ENCODE results near the gene SLX1A. TPM values are rescaled to one million over a fixed set of nuclear protein-coding genes. Genes with fewer than 3 reads are reported as not detected.
"Not testable (repeated sequence)": the region's sequence is repeated elsewhere in the genome, so short reads cannot be mapped to it uniquely, and the experiment has no call there.

Gene SLX1A
- total and polyA plus RNA-seq, 10 of the 15 experiments (the other 5 are each of a cell fraction or from before 2014, with no cell fraction given), result 2.5 to 123 (median 28.9) TPM

DNA sequence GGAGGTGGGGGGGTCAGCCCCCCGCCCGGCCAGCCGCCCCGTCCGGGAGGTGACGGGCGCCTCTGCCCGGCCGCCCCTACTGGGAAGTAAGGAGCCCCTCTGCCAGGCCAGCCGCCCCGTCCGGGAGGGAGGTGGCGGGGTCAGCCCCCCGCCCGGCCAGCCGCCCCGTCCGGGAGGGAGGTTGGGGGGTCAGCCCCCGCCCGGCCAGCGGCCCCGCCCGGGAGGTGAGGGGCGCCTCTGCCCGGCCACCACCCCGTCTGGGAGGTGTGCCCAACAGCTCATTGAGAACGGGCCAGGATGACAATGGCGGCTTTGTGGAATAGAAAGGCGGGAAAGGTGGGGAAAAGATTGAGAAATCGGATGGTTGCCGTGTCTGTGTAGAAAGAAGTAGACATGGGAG is 23.5 kb upstream of the SLX1A start:
- H3K36me3 ChIP-seq (ENCODE audit: control insufficient read depth in 2 of 2, insufficient read depth in 2 of 2, low read length in 1 of 2); H3K27me3 ChIP-seq (replicated peaks in 1 of 2; ENCODE audit: control insufficient read depth in 2 of 2, insufficient read depth in 2 of 2, low read length in 1 of 2); BruUV-seq (replicated peaks); CTCF ChIA-PET; intact Hi-C loops (cut with micrococcal nuclease; ENCODE audit: unreplicated experiment); H3K27ac ChIP-seq (ENCODE audit: control insufficient read depth, insufficient read depth); H3K9ac ChIP-seq (ENCODE audit: control insufficient read depth, insufficient read depth, low read length); ATAC-seq; in situ Hi-C loops (cut with MboI); H3K9me3 ChIP-seq (replicated peaks; ENCODE audit: control insufficient read depth, insufficient read depth, low read length); SMC1A ChIA-PET (ENCODE audit: uncharacterized antibody, unreplicated experiment); POLR2A ChIA-PET; H2AFZ ChIP-seq (ENCODE audit: control insufficient read depth, low read depth, low read length); FAIRE-seq; H3K79me2 ChIP-seq (ENCODE audit: control insufficient read depth, insufficient read depth, low read length); DNase-seq (ENCODE audit: low read depth, low spot score); H3K4me2 ChIP-seq (ENCODE audit: control insufficient read depth, insufficient read depth); H3K4me3 ChIP-seq; RAD21 ChIA-PET (ENCODE audit: unreplicated experiment); H4K20me1 ChIP-seq (ENCODE audit: control insufficient read depth, insufficient read depth): not testable (repeated sequence)
- WGBS (ENCODE audit: insufficient coverage, insufficient replicate concordance, low lambda C conversion rate, missing lambda C conversion rate), result 75% methylated on average over 12 of the region's 31 CpGs
- peaks cover 19% of the 10 kb centered on the region for H3K4me1 ChIP-seq (ENCODE audit: control insufficient read depth, insufficient read depth, low read length)

DNA sequence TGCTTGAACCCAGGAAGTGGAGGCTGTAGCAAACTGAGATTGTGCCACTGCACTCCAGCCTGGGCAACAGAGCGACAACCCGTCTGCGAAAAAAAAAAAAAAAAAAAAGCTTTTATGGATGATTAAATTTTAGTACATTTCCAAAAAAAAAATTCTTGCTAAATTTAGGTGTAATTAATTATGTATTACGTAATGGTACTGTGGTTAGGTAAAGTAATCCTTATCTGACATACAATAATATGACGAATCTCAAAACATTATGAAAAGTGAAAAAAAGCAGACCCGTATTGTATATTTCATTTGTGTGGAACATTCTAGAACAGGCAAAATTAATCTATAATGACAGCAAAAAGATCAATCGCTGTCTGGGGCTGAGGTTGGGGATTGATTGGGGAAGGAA is 20.6 kb upstream of the SLX1A start:
- BruUV-seq (replicated peaks), result no TSS peak
- H3K79me2 ChIP-seq (ENCODE audit: control insufficient read depth, insufficient read depth, low read length), result no peaks in the 10 kb centered on the region
- ChIA-PET SMC1A (ENCODE audit: uncharacterized antibody, unreplicated experiment) (no interaction called here), RAD21 (ENCODE audit: unreplicated experiment) (no interaction called here), POLR2A (interaction anchor here (0.6 kb wide), 1 partner anchor 520 kb away, joined by 4 read pairs; no protein-coding TSS in a partner anchor), CTCF (interaction anchor here (0.6 to 1.2 kb wide), 2 partner anchors 12 to 61 kb away, joined by 3 read pairs; no protein-coding TSS in a partner anchor)
- no peaks in the 10 kb centered on the region for H3K4me1 ChIP-seq (ENCODE audit: control insufficient read depth, insufficient read depth, low read length)
- no peak for FAIRE-seq
- H3K9me3 ChIP-seq (replicated peaks; ENCODE audit: control insufficient read depth, insufficient read depth, low read length), result no peaks in the 10 kb centered on the region
- H4K20me1 ChIP-seq (ENCODE audit: control insufficient read depth, insufficient read depth), result no peaks in the 10 kb centered on the region
- H3K9ac ChIP-seq (ENCODE audit: control insufficient read depth, insufficient read depth, low read length), result no peak overlapping the region
- no peaks in the 10 kb centered on the region for H3K36me3 ChIP-seq (ENCODE audit: control insufficient read depth in 2 of 2, insufficient read depth in 2 of 2, low read length in 1 of 2)
- no peak for DNase-seq (ENCODE audit: low read depth, low spot score)
- H3K4me3 ChIP-seq, result no peak overlapping the region
- ATAC-seq, result no peak
- H3K27ac ChIP-seq (ENCODE audit: control insufficient read depth, insufficient read depth), result no peak overlapping the region
- H3K4me2 ChIP-seq (ENCODE audit: control insufficient read depth, insufficient read depth), result no peak overlapping the region
- intact Hi-C loops (cut with micrococcal nuclease; ENCODE audit: unreplicated experiment), result no loop called here
- no peak overlapping the region for H2AFZ ChIP-seq (ENCODE audit: control insufficient read depth, low read depth, low read length)
- WGBS (ENCODE audit: insufficient coverage, insufficient replicate concordance, low lambda C conversion rate, missing lambda C conversion rate), result 68% methylated on average over 7 of the region's 7 CpGs
- in situ Hi-C loops (cut with MboI), result no loop called here
- H3K27me3 ChIP-seq (replicated peaks in 1 of 2; ENCODE audit: control insufficient read depth in 2 of 2, insufficient read depth in 2 of 2, low read length in 1 of 2), result no peaks in the 10 kb centered on the region
- TF ChIP-seq TCF12 (IDR thresholded peaks at IDR 0.05; ENCODE audit: low read depth, low read length), result no peak
- no peak for TF ChIP-seq BMI1 (IDR thresholded peaks at IDR 0.05; ENCODE audit: borderline replicate concordance)
- TF ChIP-seq, protein P1, sequence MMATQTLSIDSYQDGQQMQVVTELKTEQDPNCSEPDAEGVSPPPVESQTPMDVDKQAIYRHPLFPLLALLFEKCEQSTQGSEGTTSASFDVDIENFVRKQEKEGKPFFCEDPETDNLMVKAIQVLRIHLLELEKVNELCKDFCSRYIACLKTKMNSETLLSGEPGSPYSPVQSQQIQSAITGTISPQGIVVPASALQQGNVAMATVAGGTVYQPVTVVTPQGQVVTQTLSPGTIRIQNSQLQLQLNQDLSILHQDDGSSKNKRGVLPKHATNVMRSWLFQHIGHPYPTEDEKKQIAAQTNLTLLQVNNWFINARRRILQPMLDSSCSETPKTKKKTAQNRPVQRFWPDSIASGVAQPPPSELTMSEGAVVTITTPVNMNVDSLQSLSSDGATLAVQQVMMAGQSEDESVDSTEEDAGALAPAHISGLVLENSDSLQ (IDR thresholded peaks at IDR 0.05), result no peak
- TF ChIP-seq, protein P2, sequence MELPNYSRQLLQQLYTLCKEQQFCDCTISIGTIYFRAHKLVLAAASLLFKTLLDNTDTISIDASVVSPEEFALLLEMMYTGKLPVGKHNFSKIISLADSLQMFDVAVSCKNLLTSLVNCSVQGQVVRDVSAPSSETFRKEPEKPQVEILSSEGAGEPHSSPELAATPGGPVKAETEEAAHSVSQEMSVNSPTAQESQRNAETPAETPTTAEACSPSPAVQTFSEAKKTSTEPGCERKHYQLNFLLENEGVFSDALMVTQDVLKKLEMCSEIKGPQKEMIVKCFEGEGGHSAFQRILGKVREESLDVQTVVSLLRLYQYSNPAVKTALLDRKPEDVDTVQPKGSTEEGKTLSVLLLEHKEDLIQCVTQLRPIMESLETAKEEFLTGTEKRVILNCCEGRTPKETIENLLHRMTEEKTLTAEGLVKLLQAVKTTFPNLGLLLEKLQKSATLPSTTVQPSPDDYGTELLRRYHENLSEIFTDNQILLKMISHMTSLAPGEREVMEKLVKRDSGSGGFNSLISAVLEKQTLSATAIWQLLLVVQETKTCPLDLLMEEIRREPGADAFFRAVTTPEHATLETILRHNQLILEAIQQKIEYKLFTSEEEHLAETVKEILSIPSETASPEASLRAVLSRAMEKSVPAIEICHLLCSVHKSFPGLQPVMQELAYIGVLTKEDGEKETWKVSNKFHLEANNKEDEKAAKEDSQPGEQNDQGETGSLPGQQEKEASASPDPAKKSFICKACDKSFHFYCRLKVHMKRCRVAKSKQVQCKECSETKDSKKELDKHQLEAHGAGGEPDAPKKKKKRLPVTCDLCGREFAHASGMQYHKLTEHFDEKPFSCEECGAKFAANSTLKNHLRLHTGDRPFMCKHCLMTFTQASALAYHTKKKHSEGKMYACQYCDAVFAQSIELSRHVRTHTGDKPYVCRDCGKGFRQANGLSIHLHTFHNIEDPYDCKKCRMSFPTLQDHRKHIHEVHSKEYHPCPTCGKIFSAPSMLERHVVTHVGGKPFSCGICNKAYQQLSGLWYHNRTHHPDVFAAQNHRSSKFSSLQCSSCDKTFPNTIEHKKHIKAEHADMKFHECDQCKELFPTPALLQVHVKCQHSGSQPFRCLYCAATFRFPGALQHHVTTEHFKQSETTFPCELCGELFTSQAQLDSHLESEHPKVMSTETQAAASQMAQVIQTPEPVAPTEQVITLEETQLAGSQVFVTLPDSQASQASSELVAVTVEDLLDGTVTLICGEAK (IDR thresholded peaks at IDR 0.05; ENCODE audit: borderline replicate concordance), result no peak
- TF ChIP-seq YBX1 (IDR thresholded peaks at IDR 0.05), result no peak
- TF ChIP-seq, protein P3, sequence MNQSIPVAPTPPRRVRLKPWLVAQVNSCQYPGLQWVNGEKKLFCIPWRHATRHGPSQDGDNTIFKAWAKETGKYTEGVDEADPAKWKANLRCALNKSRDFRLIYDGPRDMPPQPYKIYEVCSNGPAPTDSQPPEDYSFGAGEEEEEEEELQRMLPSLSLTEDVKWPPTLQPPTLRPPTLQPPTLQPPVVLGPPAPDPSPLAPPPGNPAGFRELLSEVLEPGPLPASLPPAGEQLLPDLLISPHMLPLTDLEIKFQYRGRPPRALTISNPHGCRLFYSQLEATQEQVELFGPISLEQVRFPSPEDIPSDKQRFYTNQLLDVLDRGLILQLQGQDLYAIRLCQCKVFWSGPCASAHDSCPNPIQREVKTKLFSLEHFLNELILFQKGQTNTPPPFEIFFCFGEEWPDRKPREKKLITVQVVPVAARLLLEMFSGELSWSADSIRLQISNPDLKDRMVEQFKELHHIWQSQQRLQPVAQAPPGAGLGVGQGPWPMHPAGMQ (IDR thresholded peaks at IDR 0.05; ENCODE audit: borderline replicate concordance), result no peak
- no peak for TF ChIP-seq RAD21 (IDR thresholded peaks at IDR 0.05; ENCODE audit: insufficient read depth, low read depth, low read length)

Measured in GM12878 (cell line).